Loucy (cell line): Measurements from ENCODE around the gene RRM1.

Experiments used
- EZH2phosphoT487 ChIP-seq: fragments of 200-600 bp; IDR thresholded peaks from 2 replicates; pipeline ENCODE4 v1.6.1; 2018; ENCODE audit warnings: antibody characterized with exemption, mild to moderate bottlenecking, moderate library complexity, borderline replicate concordance
- TF ChIP-seq, protein P1 (sequence below): fragments of 200-600 bp; sonication (generic); conservative IDR thresholded peaks from 2 replicates; pipeline ENCODE4 v1.5.1; 2014; ENCODE audit warnings: mild to moderate bottlenecking, antibody characterized with exemption, low read length

DNA sequence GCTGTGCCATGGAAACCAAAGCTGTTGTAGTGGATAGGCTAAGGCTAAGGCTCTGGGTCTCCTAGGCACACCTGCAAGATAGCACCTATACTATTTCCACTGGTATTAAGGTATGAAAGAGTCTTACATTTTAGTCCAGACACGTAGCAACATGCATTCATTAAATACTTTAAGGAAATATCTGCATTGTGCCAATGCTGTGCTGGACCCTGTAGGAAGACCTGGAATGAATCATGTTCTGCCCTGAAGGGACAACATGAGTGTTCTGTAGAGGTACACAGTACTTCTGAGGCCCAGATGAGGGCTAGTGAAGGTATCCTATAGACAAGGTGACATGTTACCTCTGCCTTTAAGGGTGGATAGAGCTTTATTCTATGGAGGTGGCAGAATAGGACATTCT lies 35.2 kb upstream of the RRM1 start:
- no peak for TF ChIP-seq EZH2phosphoT487
- TF ChIP-seq, protein P1, sequence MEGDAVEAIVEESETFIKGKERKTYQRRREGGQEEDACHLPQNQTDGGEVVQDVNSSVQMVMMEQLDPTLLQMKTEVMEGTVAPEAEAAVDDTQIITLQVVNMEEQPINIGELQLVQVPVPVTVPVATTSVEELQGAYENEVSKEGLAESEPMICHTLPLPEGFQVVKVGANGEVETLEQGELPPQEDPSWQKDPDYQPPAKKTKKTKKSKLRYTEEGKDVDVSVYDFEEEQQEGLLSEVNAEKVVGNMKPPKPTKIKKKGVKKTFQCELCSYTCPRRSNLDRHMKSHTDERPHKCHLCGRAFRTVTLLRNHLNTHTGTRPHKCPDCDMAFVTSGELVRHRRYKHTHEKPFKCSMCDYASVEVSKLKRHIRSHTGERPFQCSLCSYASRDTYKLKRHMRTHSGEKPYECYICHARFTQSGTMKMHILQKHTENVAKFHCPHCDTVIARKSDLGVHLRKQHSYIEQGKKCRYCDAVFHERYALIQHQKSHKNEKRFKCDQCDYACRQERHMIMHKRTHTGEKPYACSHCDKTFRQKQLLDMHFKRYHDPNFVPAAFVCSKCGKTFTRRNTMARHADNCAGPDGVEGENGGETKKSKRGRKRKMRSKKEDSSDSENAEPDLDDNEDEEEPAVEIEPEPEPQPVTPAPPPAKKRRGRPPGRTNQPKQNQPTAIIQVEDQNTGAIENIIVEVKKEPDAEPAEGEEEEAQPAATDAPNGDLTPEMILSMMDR = no peak
